Activated naive CD8-positive, alpha-beta T cell (primary cell): Measurements from ENCODE around the gene COX6A2.

Experiments used
- H3K27ac Mint-ChIP-seq: one replicate; pipeline ENCODE4 v1.8.0; 2021; ENCODE audit warnings: mixed read lengths
- H3K27me3 Mint-ChIP-seq: one replicate; pipeline ENCODE4 v1.8.0; 2021; ENCODE audit warnings: mixed read lengths
- H3K36me3 Mint-ChIP-seq: one replicate; pipeline ENCODE4 v1.8.0; 2021; ENCODE audit warnings: mixed read lengths
- H3K4me1 Mint-ChIP-seq: one replicate; pipeline ENCODE4 v1.8.0; 2021; ENCODE audit warnings: low read depth, mixed read lengths
- H3K4me3 Mint-ChIP-seq: one replicate; pipeline ENCODE4 v1.8.0; 2021; ENCODE audit warnings: mild to moderate bottlenecking, mixed read lengths
- H3K9me3 Mint-ChIP-seq: one replicate; pipeline ENCODE4 v1.8.0; 2021; ENCODE audit warnings: low read depth, mixed read lengths

Gene COX6A2

GRCh38 chr16:31412750-31413149 lies 15.4 kb downstream of the COX6A2 start:
- Mint-ChIP-seq H3K27ac (no peak overlapping the region), H3K4me1 (peaks cover 3% of the 10 kb centered on the region)

DNA sequence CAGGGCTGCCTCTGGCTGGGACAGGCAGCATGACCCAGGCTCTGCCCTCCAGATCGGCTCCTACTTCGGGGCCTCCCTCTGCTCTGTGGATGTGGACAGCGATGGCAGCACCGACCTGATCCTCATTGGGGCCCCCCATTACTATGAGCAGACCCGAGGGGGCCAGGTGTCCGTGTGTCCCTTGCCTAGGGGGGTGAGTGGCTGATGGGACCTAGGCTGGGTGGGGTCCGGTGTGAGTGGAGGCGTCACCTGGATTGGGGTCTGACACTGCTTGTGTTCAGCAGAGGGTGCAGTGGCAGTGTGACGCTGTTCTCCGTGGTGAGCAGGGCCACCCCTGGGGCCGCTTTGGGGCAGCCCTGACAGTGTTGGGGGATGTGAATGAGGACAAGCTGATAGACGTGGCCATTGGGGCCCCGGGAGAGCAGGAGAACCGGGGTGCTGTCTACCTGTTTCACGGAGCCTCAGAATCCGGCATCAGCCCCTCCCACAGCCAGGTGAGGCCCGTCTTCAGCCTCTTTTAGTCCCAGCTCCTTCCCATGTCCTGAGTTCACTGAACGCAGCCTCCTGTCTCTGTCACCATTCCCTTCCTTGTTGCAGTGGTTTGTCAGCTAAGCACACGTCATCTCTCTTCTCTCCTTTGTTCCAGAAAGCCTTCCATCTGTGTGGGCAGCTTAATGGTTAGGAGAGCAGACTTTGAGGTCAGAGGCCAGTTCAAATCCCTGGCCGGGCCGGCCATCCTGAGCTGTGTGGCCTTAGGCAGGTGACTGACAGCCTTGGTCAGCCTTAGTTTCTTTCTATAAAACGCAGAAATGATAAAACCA lies 16.9 kb downstream of the COX6A2 start:
- Mint-ChIP-seq H3K27ac (no peak overlapping the region), H3K4me3 (no peak overlapping the region), H3K27me3 (no peaks in the 10 kb centered on the region), H3K4me1 (peaks cover 3% of the 10 kb centered on the region), H3K36me3 (no peaks in the 10 kb centered on the region), H3K9me3 (no peaks in the 10 kb centered on the region)

More at GRCh38 chr16:31412750-31413149, 15.4 kb downstream of the COX6A2 start:
- H3K36me3 Mint-ChIP-seq = no peaks in the 10 kb centered on the region
- no peak overlapping the region for H3K4me3 Mint-ChIP-seq
- H3K27me3 Mint-ChIP-seq = no peaks in the 10 kb centered on the region
- no peaks in the 10 kb centered on the region for H3K9me3 Mint-ChIP-seq

DNA sequence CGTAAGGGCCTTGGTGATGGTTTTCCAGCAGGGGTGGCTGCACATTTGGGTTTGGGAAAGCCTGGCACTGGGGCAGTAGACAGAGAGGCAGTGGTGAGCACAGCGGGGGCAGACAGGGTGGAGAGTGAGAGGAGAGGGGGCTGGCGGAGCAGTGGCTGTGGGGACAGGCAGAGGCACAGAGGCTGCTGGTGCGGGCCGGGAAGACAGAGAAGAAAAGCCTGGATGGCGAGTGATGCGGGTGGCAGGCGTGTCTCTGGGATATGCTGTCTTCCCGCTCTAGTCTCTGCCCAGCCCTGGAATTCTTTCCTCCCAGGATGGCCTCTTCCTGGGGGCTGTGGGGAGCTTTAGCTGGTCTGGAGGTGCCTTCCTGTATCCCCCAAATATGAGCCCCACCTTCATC lies 18.1 kb downstream of the COX6A2 start:
- peaks cover under 1% of the 10 kb centered on the region for H3K4me1 Mint-ChIP-seq
- no peaks in the 10 kb centered on the region for H3K9me3 Mint-ChIP-seq
- no peaks in the 10 kb centered on the region for H3K36me3 Mint-ChIP-seq

GRCh38 chr16:31409433-31409832 lies 18.7 kb downstream of the COX6A2 start:
- Mint-ChIP-seq H3K4me3 (no peak overlapping the region), H3K9me3 (no peaks in the 10 kb centered on the region), H3K36me3 (no peaks in the 10 kb centered on the region), H3K27ac (no peak overlapping the region), H3K4me1 (no peaks in the 10 kb centered on the region), H3K27me3 (no peaks in the 10 kb centered on the region)

More for the DNA sequence above, 18.1 kb downstream of the COX6A2 start:
- H3K27me3 Mint-ChIP-seq = no peaks in the 10 kb centered on the region
- no peak overlapping the region for H3K27ac Mint-ChIP-seq
- H3K4me3 Mint-ChIP-seq = no peak overlapping the region

GRCh38 chr16:31407406-31407805 lies 20.8 kb downstream of the COX6A2 start:
- Mint-ChIP-seq H3K27ac (no peak overlapping the region), H3K27me3 (no peaks in the 10 kb centered on the region), H3K9me3 (no peaks in the 10 kb centered on the region), H3K36me3 (no peaks in the 10 kb centered on the region), H3K4me1 (peaks cover 4% of the 10 kb centered on the region), H3K4me3 (no peak overlapping the region)

GRCh38 chr16:31404353-31405064 lies 23.7 kb downstream of the COX6A2 start:
- Mint-ChIP-seq H3K27ac (no peak overlapping the region), H3K9me3 (no peaks in the 10 kb centered on the region), H3K4me3 (no peak overlapping the region), H3K4me1 (peaks cover 8% of the 10 kb centered on the region), H3K36me3 (peaks cover 3% of the 10 kb centered on the region), H3K27me3 (no peaks in the 10 kb centered on the region)

- Mint-ChIP-seq H3K27me3 (no peaks in the 10 kb centered on the region), H3K4me1 (peaks cover 10% of the 10 kb centered on the region), H3K4me3 (no peak overlapping the region), H3K9me3 (no peaks in the 10 kb centered on the region), H3K36me3 (peaks cover 6% of the 10 kb centered on the region), H3K27ac (no peak overlapping the region)
These were observed 24.4 kb downstream of the COX6A2 start for GRCh38 chr16:31403590-31404352.

DNA sequence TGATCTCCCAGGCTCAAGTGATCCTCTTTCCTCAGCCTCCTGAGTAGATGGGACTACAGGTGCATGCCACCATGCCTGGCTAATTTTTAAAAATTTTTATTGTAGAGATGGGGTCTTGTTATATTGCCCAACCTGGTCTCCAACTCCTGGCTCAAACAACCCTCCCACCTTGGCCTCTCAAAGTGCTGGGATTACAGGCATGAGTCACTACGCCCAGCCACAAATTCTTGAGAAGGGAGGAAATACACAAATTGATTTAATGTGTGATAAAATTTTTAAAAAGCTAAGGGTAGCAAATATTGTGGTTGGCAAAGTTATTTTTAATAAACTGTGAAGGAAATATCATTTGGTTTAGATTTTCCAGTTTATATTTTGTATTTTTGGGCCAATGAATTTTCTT lies 25.5 kb downstream of the COX6A2 start:
- Mint-ChIP-seq H3K27ac (no peak overlapping the region), H3K9me3 (no peaks in the 10 kb centered on the region), H3K27me3 (no peaks in the 10 kb centered on the region), H3K36me3 (peaks cover 6% of the 10 kb centered on the region), H3K4me1 (peaks cover 10% of the 10 kb centered on the region), H3K4me3 (no peak overlapping the region)

GRCh38 chr16:31401436-31401835 lies 26.7 kb downstream of the COX6A2 start:
- H3K27ac Mint-ChIP-seq = no peak overlapping the region
- H3K36me3 Mint-ChIP-seq = peaks cover 6% of the 10 kb centered on the region
- H3K4me1 Mint-ChIP-seq = peaks cover 10% of the 10 kb centered on the region
- H3K27me3 Mint-ChIP-seq = no peaks in the 10 kb centered on the region
- H3K4me3 Mint-ChIP-seq = no peak overlapping the region
- no peaks in the 10 kb centered on the region for H3K9me3 Mint-ChIP-seq

DNA sequence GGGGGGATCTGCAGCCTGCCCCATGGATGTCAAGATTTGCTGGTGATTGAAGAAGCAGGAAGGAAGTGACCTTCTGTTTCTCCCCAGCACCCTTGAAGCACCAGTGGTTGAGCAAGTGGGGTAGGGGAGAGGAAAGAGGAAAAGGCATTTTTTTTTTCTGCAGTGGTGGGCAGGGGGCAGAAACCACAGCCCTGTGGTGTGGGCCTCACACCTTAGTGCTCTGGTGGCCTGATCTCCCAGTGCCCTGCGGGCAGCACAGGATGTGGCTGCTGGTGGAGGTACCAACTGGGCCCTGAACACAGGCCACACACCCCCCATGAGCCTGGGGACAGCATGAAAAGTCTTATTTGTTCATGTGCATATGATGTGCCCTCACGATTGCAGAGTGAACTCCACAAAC lies 28.0 kb downstream of the COX6A2 start:
- Mint-ChIP-seq H3K27me3 (no peaks in the 10 kb centered on the region), H3K9me3 (no peaks in the 10 kb centered on the region), H3K36me3 (peaks cover 6% of the 10 kb centered on the region), H3K27ac (no peak overlapping the region), H3K4me1 (peaks cover 10% of the 10 kb centered on the region), H3K4me3 (no peak overlapping the region)

GRCh38 chr16:31397701-31398100 lies 30.5 kb downstream of the COX6A2 start:
- H3K9me3 Mint-ChIP-seq = no peaks in the 10 kb centered on the region
- no peaks in the 10 kb centered on the region for H3K27me3 Mint-ChIP-seq
- peaks cover 11% of the 10 kb centered on the region for H3K4me1 Mint-ChIP-seq
- no peak overlapping the region for H3K27ac Mint-ChIP-seq
- H3K36me3 Mint-ChIP-seq = peaks cover 6% of the 10 kb centered on the region
- no peak overlapping the region for H3K4me3 Mint-ChIP-seq

GRCh38 chr16:31397096-31397660 lies 31.0 kb downstream of the COX6A2 start:
- H3K4me1 Mint-ChIP-seq = peaks cover 8% of the 10 kb centered on the region
- H3K27me3 Mint-ChIP-seq = no peaks in the 10 kb centered on the region
- no peaks in the 10 kb centered on the region for H3K9me3 Mint-ChIP-seq
- H3K4me3 Mint-ChIP-seq = no peak overlapping the region
- peaks cover 6% of the 10 kb centered on the region for H3K36me3 Mint-ChIP-seq
- no peak overlapping the region for H3K27ac Mint-ChIP-seq

DNA sequence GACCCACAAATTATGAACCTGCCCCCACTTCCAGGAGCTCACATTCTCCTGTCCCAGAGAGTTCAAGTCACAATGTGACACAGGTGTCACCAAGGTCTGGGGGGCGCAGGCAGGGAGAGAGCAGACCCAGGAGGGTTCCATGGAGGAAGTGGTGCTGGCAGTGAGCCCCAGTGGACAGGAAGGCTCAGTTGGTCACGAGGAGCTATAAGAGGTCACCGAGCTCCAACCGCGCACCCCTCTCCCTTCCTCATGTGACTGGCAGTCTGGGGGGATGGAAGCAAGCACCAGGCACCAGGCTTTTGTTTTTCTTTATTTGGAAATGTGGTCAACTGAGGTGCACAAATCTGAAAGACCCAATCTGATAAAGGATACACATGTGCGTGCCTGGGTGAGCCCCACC lies 32.5 kb downstream of the COX6A2 start:
- Mint-ChIP-seq H3K27me3 (no peaks in the 10 kb centered on the region), H3K4me1 (peaks cover 8% of the 10 kb centered on the region), H3K9me3 (no peaks in the 10 kb centered on the region), H3K4me3 (no peak overlapping the region), H3K27ac (no peak overlapping the region), H3K36me3 (peaks cover 6% of the 10 kb centered on the region)

- no peak within 1 kb of the TSS for H3K27ac Mint-ChIP-seq
- peaks cover 2% of the 10 kb centered on the region for H3K4me1 Mint-ChIP-seq
- peaks cover 2% of the 10 kb centered on the region for H3K27me3 Mint-ChIP-seq
- H3K4me3 Mint-ChIP-seq = no peak within 1 kb of the TSS
- no peaks in the 10 kb centered on the region for H3K9me3 Mint-ChIP-seq
- H3K36me3 Mint-ChIP-seq = no peaks in the 10 kb centered on the region
These were observed 35.1 kb downstream of the COX6A2 start, which contains the start of gene ITGAD for GRCh38 chr16:31393056-31393455. Gene ITGAD, plus strand, starts transcription at chr16:31393335. Its CDS starts 26 bp downstream, at chr16:31393361.
